K562 (cell line): ENCODE data around the gene SGMS1. TPM values are rescaled to one million over a fixed set of nuclear protein-coding genes. Genes with fewer than 3 reads are reported as not detected.
A peak's percentile ranks its signal among the peaks of the same experiment; 100 is the strongest.

Experiments used
- GABPB1 ChIP-seq: sonication (generic); formaldehyde crosslinking; IDR thresholded peaks from 2 replicates; pipeline ENCODE4 v1.8.0; 2022; ENCODE audit warnings: mild to moderate bottlenecking, missing genetic modification reagents
- HMG20A ChIP-seq: fragments of 450-650 bp; formaldehyde crosslinking; conservative IDR thresholded peaks from 2 replicates; pipeline ENCODE4 v1.4.0; 2020; ENCODE audit warnings: mild to moderate bottlenecking, mixed read lengths
- KDM5B ChIP-seq: fragments of 200-600 bp; sonication (generic); IDR thresholded peaks from 2 replicates; pipeline ENCODE4 v1.6.1; 2012; ENCODE audit warnings: low read depth, mild to moderate bottlenecking, moderate library complexity, low read length, control low read depth, inconsistent platforms; ENCODE audit not compliant: insufficient replicate concordance
- POLR2A ChIP-seq: fragments of 450-650 bp; conservative IDR thresholded peaks from 2 replicates; pipeline ENCODE4 v1.6.1; 2016
- PREB ChIP-seq: sonication (generic); formaldehyde crosslinking; IDR thresholded peaks from 2 replicates; pipeline ENCODE4 v1.8.1; 2023; ENCODE audit warnings: mild to moderate bottlenecking, missing genetic modification reagents
- SIRT6 ChIP-seq: IDR thresholded peaks from one replicate; pipeline ENCODE4 v1.6.1; 2012; ENCODE audit warnings: low read depth, mild to moderate bottlenecking, control low read depth, inconsistent platforms, low read length, moderate library complexity
- SNIP1 ChIP-seq: fragments of 450-650 bp; IDR thresholded peaks from 2 replicates; pipeline ENCODE4 v1.7.1; 2017; ENCODE audit warnings: low read depth, mild to moderate bottlenecking
- TOE1 ChIP-seq, 2 experiments: fragments of 450-650 bp in 1 of 2; sonication (generic) in 1 of 2; formaldehyde crosslinking in 1 of 2; IDR thresholded peaks; 2 replicates each; pipeline versions ENCODE4 v1.7.1 to v1.8.0; 2016 to 2022; ENCODE audit warnings: borderline replicate concordance in 2 of 2, mild to moderate bottlenecking in 2 of 2, antibody characterized with exemption in 1 of 2, inconsistent platforms in 1 of 2, low read depth in 1 of 2, missing genetic modification reagents in 1 of 2, moderate library complexity in 1 of 2
- VEZF1 ChIP-seq: fragments of 200-800 bp; sonication (Bioruptor generic); IDR thresholded peaks from 2 replicates; pipeline ENCODE4 v1.6.1; 2017; ENCODE audit warnings: missing genetic modification characterization, missing compliant biosample characterization
- YY1 ChIP-seq, 3 experiments: IDR thresholded peaks; 2 replicates each; pipeline ENCODE4 v1.6.1; 2011; ENCODE audit warnings: low read length in 2 of 3, mild to moderate bottlenecking in 2 of 3, moderate library complexity in 2 of 3, borderline replicate concordance in 1 of 3, control low read depth in 1 of 3, low read depth in 1 of 3; ENCODE audit not compliant: insufficient read depth in 3 of 3, insufficient replicate concordance in 2 of 3, control insufficient read depth in 1 of 3, insufficient read length in 1 of 3; ENCODE audit errors: extremely low read depth in 1 of 3
- ZNF232 ChIP-seq: sonication (generic); formaldehyde crosslinking; IDR thresholded peaks from 2 replicates; pipeline ENCODE4 v1.8.0; 2022; ENCODE audit warnings: mild to moderate bottlenecking, missing genetic modification reagents
- ZNF347 ChIP-seq: fragments of 450-650 bp; formaldehyde crosslinking; IDR thresholded peaks from 2 replicates; pipeline ENCODE4 v1.4.0; 2020; ENCODE audit warnings: low read depth, mild to moderate bottlenecking, moderate library complexity
- ZNF583 ChIP-seq: fragments of 250-450 bp; sonication (Bioruptor Pico); IDR thresholded peaks from 2 replicates; pipeline ENCODE4 v1.4.0; 2020
- polyA plus RNA-seq, 8 experiments: library from polyadenylated mRNA; depleted of rRNA in 4 of 8; stranded (reverse) in 5 of 8; unstranded in 3 of 8; fragments of >200 nt; fragmentation: Nextera tagmentation in 2 of 8; fragmentation: Illumina TruSeq in 1 of 8; extraction: Ambion mirVana in 2 of 8; extraction: Trizol in 1 of 8; gene quantifications; 2 replicates each; pipeline versions ENCODE4 v1.2.1 to v1.2.3, GENCODE V29; 2011 to 2014; ENCODE audit warnings: inconsistent platforms in 1 of 8, missing spikeins in 1 of 8
- total RNA-seq, 7 experiments: library from RNA; depleted of rRNA in 6 of 7; stranded (reverse); fragments of >200 nt in 6 of 7; fragmentation: Illumina TruSeq in 2 of 7; extraction: Trizol in 2 of 7; gene quantifications; 2 replicates each; pipeline versions ENCODE4 v1.2.1 to v1.2.3, GENCODE V29; 2011 to 2021; ENCODE audit warnings: low replicate concordance in 1 of 7

The SGMS1 gene
- total and polyA plus RNA-seq, 9 of the 15 experiments (the other 6 are each of a cell fraction or from before 2014, with no cell fraction given) = 22.6 to 232 (median 82.2) TPM

DNA sequence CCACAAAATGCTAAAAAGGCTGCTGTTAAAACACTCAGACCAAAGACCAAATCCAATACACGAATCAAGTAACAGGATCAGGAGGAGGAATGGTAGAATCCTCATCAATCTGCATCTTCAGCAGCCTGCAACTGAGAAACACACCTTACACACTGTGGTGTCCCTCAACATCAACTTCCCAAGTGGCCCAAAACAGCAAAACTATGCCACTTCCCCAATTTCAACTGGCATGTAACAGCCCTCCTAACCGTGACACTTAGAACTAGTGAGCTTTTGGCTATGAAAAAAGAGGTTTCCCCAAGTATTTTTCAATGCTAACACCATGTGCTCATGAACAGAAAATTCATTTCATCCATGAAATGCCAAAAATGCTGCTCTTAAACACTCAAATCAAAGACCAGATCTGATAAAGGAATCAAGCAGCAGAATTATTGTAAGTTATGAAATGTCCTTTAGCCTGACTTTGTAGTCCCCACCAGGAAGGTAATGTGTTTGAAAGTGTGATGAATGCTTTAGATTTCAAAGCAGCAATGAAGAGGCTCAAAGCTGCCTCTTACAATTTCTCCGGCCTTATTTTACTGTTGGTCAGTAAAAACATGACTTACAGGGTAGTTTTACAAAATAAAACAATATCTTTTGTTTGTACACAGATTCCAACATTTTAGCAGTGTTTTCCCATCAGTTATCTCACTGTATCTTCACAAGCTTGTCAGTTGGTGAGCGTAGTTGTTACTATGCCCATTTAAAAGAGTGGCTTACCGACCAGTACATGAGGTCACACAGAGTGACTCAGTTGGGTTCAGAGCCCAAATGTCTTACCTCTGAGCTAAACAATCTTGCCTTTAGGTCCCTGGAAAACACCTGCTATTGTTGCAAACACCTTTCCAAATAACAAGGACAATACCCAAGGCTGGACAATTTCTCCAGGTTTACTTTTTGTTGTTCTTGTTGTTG is 306.8 kb downstream of the SGMS1 start (continued):
- no peak for TF ChIP-seq PREB (CRISPR knock-in tag)
- no peak for TF ChIP-seq VEZF1 (CRISPR knock-in tag)
- no peak; the same call in 1 of the 2 replicates for TF ChIP-seq POLR2A
- TF ChIP-seq SIRT6 = no peak
- TF ChIP-seq KDM5B = no peak
- TF ChIP-seq GABPB1 (CRISPR knock-in tag) = no peak; the same call in 1 of the 2 replicates
- TF ChIP-seq ZNF232 (CRISPR knock-in tag) = no peak
- TF ChIP-seq ZNF347 (CRISPR knock-in tag) = peak; percentile 63; the same call in 1 of the 2 replicates
- TF ChIP-seq TOE1 (IDR thresholded peaks at IDR 0.05; ENCODE audit: borderline replicate concordance) = no peak
- no peak for TF ChIP-seq TOE1 (CRISPR knock-in tag; IDR thresholded peaks at IDR 0.05; ENCODE audit: borderline replicate concordance, low read depth)
- TF ChIP-seq ZNF583 (CRISPR knock-in tag) = peak; percentile 14; the same call in 1 of the 2 replicates
- TF ChIP-seq YY1 (IDR thresholded peaks at IDR 0.05; ENCODE audit: borderline replicate concordance in 1 of 3, control insufficient read depth in 1 of 3, extremely low read depth in 1 of 3, insufficient read depth in 3 of 3, insufficient read length in 1 of 3, insufficient replicate concordance in 2 of 3, low read depth in 1 of 3, low read length in 2 of 3) = no peak
- TF ChIP-seq SNIP1 = no peak
- no peak for TF ChIP-seq HMG20A
